Measurements from ENCODE around the gene GRM8. TPM values are rescaled to one million over a fixed set of nuclear protein-coding genes. Genes with fewer than 3 reads are reported as not detected.

The GRM8 gene
- total RNA-seq, 1 donor from 2014 or later: not detected

GRCh38 chr7:126805351-126805750 lies 447.4 kb downstream of the GRM8 start:
- TF ChIP-seq, protein P1, sequence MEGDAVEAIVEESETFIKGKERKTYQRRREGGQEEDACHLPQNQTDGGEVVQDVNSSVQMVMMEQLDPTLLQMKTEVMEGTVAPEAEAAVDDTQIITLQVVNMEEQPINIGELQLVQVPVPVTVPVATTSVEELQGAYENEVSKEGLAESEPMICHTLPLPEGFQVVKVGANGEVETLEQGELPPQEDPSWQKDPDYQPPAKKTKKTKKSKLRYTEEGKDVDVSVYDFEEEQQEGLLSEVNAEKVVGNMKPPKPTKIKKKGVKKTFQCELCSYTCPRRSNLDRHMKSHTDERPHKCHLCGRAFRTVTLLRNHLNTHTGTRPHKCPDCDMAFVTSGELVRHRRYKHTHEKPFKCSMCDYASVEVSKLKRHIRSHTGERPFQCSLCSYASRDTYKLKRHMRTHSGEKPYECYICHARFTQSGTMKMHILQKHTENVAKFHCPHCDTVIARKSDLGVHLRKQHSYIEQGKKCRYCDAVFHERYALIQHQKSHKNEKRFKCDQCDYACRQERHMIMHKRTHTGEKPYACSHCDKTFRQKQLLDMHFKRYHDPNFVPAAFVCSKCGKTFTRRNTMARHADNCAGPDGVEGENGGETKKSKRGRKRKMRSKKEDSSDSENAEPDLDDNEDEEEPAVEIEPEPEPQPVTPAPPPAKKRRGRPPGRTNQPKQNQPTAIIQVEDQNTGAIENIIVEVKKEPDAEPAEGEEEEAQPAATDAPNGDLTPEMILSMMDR (conservative IDR thresholded peaks at IDR 0.05; ENCODE audit: low read depth, low read length): no peak
- no peak for DNase-seq (ENCODE audit: low read depth)
- no peak overlapping the region for H3K4me3 ChIP-seq (ENCODE audit: low read depth, low read length)

- TF ChIP-seq, protein P1 (conservative IDR thresholded peaks at IDR 0.05; ENCODE audit: low read depth, low read length): no peak
- DNase-seq (ENCODE audit: low read depth): no peak
- no peak overlapping the region for H3K4me3 ChIP-seq (ENCODE audit: low read depth, low read length)
These were observed 448.1 kb downstream of the GRM8 start for GRCh38 chr7:126804604-126805003.

DNA sequence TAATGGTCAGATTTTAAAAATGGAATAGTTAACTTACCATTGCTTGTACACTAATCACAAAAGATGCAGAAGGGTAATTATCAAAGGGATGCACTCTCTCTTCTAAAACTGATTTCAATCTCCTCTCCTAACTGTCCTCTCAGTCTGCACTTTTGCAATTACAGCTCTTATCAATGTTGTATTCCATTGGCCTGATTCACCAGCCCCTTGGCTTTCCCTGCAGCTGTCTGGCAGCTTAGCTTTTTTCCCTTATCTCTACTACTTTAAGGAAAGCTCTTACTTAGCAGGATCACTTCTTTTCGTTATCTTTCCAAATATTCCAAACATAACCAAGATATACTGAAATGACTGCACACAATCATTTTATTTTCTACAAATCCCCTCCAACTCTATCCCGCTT lies 448.8 kb downstream of the GRM8 start:
- no peak for DNase-seq (ENCODE audit: low read depth)
- H3K4me3 ChIP-seq (ENCODE audit: low read depth, low read length): no peak overlapping the region
- TF ChIP-seq, protein P1 (conservative IDR thresholded peaks at IDR 0.05; ENCODE audit: low read depth, low read length): no peak

GRCh38 chr7:126803060-126803665 lies 449.6 kb downstream of the GRM8 start:
- peak; percentile 37 for DNase-seq (ENCODE audit: low read depth)
- TF ChIP-seq, protein P1 (conservative IDR thresholded peaks at IDR 0.05; ENCODE audit: low read depth, low read length): peak; percentile 84
- no peak overlapping the region for H3K4me3 ChIP-seq (ENCODE audit: low read depth, low read length)

- TF ChIP-seq, protein P1 (conservative IDR thresholded peaks at IDR 0.05; ENCODE audit: low read depth, low read length): no peak
- no peak overlapping the region for H3K4me3 ChIP-seq (ENCODE audit: low read depth, low read length)
- DNase-seq (ENCODE audit: low read depth): peak; percentile 18
These were observed 451.0 kb downstream of the GRM8 start for GRCh38 chr7:126801733-126802132.

DNA sequence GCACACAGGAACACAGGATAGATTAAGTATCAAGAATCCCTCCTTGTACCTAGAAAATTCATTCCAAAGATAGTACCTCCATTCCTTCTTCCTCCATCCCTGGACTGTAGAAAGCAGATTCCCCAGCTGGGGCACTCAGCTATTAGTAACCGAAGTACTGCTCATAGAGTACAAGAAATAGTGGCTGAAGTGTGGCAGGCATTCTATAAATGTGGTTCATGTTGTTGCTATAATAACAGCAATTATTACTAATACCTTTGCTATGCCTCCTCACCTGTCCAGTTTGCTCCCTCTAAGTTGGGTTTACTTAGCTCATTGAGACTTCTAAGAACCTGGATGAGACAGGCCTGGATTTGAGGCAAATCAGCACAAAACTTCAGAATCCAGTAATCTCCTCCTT lies 453.2 kb downstream of the GRM8 start:
- TF ChIP-seq, protein P1 (conservative IDR thresholded peaks at IDR 0.05; ENCODE audit: low read depth, low read length): no peak
- H3K4me3 ChIP-seq (ENCODE audit: low read depth, low read length): no peak overlapping the region
- no peak for DNase-seq (ENCODE audit: low read depth)

GRCh38 chr7:126792521-126792920 lies 460.2 kb downstream of the GRM8 start:
- no peak overlapping the region for H3K4me3 ChIP-seq (ENCODE audit: low read depth, low read length)
- TF ChIP-seq, protein P1 (conservative IDR thresholded peaks at IDR 0.05; ENCODE audit: low read depth, low read length): no peak
- DNase-seq (ENCODE audit: low read depth): no peak
